GM11168 (cell line): ENCODE results near the gene CBLN3.

Experiments used
- in situ Hi-C: fragments of 300-500 bp; cut with MboI; formaldehyde crosslinking; loops from one replicate; pipeline ENCODE4 v1.12.0; 2022; ENCODE audit warnings: low sequenced_read_pairs; ENCODE audit not compliant: unreplicated experiment

CBLN3 gene

GRCh38 chr14:24427537-24428508, 1.6 kb downstream of the CBLN3 start:
- in situ Hi-C loops = no loop called here

- in situ Hi-C loops = no loop called here
These were observed 2.4 kb downstream of the CBLN3 start for GRCh38 chr14:24426912-24427536.

DNA sequence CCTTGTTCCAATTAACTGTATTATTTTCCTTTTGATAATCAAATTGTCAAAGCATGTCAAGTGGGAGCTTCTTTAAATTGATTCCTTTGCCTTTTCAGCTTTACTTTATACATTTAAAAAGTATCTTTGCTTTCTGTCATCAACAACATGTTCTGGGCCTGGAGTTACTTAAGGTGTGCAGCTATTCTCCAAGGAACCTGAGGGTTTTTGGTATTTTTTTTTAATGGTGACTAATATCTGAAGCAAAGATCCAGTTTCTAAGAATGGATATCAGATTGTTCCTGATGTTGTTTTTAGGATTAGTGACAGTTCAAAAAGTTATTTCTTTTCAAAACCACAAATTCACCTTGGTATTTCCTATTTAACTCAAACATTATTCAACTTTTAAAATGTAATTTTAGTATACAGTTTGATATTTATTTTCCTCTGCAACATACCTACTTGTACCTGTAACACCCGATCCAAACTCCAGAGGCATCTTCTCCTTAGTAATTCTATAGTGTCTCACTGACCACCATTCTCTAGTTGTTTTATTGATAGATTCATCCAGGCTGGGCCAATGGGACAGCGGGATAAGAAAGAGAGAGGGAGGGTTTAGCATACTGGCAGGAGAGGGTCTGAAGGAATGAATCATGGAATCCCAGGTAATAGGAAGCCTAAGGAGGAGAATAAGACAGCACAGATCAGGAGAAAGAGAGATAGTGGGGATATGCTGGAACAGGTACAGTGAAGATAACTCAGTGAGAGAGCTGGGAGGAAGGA, 3.1 kb downstream of the CBLN3 start:
- in situ Hi-C loops = no loop called here

DNA sequence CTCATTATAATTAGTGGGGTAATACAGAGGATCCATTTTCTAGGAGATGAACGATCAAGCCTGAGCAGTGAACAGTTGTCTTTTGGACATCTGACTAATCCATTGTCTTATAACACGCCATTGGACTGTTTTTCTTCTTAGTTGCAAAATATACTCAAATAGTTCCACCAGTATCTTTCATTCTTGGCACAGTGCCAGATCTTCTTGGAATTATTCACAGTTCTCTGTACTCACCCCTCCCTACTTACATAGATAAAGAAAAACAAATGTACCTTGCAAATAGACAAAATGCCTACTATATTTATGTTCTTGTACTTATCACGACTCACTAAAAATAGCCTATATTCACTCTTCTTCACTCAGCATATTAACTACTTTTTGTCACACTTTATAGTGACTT, 3.8 kb downstream of the CBLN3 start:
- in situ Hi-C loops = no loop called here

GRCh38 chr14:24422694-24423601, 6.5 kb downstream of the CBLN3 start:
- in situ Hi-C loops = no loop called here

GRCh38 chr14:24422261-24422660, 7.2 kb downstream of the CBLN3 start:
- in situ Hi-C loops = no loop called here

DNA sequence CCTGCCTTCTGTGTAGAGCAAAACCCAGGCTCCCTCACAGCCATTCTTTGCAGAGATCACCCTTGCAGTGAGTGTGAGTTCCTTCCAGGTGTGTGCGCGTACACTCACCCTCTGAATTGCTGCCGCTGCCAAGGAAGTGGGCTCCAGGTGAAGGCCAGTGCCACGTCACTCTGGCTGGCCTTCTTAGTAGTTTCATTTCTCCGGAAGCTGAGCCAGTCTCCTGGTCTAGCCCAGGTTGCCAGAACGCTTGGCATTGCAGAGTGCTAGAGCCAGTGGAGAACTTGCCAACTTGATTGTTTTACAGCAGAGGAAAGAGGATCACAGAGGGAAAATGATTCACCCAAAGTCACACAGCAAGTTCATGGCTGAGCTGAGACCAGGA, 11.0 kb downstream of the CBLN3 start:
- in situ Hi-C loops = no loop called here

DNA sequence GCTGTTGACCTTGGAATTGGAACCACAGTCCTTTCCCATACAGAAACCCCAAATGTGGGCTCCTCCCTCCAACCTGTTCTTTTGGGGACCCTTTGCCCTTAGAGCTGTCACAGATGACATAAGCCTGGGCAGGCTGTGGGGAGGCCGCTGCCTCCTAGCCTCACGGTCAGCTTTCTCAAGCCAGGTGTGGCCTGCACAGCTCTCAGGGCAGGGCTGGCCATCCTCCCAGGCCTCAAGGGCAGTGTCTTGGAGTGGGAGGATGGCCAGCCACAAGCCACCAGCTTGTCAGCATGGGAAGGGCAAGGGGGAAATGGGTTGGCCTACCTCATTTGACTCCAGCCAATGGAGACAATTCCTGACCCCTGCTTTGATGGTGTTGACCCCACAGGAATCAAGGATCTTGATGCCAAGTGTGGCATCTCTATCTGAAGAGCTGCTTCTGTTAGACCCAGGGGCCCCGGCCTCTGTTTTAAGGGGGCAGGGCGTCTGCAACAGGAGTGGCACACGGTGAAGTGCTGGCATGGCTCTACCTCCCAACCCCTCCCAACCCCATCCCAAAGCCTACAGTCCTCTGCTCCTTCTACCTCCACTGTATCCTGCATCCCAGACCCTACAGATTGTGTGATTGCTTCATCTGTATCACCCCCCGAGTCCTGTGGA, 11.5 kb downstream of the CBLN3 start:
- in situ Hi-C loops = no loop called here

GRCh38 chr14:24416932-24417619, 12.4 kb downstream of the CBLN3 start:
- in situ Hi-C loops = no loop called here

GRCh38 chr14:24416254-24416931, 13.1 kb downstream of the CBLN3 start:
- in situ Hi-C loops = no loop called here

DNA sequence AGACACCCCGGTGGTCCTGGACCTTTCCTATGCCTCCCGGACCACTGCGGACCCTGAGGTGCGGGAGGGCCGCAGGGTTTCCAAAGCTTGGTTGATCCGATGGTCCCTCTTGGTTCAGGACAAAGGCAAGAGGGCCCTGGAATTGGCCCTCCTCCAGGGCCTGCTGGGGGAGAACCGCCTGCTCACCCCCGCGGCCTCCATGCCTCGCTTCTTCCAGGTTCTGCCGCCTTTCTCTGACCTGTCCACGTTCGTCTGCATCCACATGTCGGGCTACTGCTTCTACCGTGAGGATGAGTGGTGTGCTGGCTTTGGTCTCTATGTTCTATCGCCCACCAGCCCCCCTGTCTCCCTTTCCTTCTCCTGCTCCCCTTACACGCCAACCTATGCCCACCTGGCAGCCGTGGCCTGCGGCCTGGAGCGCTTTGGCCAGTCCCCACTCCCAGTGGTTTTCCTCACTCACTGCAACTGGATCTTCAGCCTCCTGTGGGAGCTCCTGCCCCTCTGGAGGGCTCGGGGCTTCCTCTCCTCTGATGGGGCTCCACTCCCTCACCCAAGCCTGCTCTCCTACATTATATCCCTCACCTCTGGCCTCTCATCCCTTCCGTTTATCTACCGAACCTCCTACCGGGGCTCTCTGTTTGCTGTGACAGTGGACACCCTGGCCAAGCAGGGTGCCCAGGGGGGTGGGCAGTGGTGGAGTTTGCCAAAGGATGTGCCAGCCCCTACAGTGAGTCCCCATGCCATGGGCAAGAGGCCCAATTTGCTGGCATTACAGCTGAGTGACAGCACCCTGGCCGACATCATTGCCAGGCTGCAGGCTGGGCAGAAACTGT, 13.8 kb downstream of the CBLN3 start:
- in situ Hi-C loops = no loop called here

DNA sequence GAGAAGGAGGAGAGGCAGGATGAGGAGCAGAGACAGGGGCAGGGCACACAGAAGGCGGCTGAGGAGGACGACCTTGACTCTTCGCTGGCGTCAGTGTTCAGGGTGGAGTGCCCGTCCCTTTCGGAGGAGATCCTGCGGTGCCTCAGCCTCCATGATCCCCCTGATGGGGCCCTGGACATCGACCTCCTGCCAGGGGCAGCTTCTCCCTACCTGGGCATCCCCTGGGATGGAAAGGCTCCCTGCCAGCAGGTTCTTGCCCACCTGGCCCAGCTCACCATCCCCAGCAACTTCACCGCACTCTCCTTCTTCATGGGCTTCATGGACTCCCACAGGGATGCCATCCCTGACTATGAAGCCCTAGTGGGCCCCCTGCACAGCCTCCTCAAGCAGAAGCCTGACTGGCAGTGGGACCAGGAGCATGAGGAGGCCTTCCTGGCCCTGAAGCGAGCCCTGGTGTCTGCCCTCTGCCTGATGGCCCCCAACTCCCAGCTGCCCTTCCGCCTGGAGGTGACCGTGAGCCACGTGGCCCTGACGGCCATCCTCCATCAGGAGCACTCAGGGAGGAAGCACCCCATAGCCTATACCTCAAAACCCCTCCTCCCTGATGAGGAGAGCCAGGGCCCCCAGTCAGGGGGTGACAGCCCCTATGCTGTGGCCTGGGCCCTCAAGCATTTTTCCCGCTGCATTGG, 14.6 kb downstream of the CBLN3 start:
- in situ Hi-C loops = no loop called here

- in situ Hi-C loops = no loop called here
These were observed 15.4 kb downstream of the CBLN3 start for GRCh38 chr14:24414077-24414476.

DNA sequence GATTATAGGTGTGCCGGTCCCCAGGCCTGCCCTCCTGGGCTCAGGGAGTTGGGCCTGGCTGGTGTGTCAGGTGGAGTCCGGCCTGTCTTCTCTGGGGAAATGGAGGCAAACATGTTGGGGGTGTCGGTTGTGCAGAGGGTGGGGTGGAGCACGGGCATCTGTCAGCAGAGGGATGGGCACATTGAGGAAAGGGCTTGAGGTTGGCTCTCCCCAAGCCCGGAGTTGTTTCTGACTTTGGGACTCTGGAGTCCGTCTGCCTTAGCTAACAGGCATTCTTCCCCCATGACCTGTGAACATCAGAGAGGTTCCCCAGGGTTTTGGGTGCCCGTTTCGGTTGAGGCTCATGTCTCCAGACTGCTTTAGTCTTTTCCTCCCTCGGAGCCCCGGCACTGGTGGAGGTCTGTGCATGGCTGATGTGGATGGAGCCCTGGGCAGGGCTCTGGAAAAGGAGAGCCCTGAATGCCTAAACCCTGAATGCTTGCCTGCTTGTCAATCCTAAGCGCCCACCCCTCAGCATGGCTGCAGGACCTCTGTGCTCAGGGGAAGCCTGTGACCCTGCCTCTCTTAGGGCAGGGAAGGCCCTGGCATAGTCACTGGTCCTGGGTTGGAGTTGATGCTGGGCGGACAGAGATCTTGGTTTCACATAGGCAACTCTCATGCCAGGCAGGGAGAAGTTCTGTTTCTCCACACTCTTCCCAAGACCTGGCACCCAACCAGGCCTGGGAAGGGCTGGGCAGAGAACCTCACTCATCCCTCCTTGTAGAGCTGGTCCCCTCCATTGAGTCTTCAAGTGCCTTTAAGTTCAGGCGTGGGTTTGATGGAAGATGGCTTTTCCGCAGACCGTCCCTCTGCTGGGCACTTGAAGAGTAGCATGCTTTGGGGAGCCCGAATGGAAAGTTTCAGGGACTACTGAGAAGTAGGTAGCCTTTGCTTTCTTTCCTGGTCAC, 17.8 kb downstream of the CBLN3 start:
- in situ Hi-C loops = no loop called here

- in situ Hi-C loops = no loop called here
These were observed 19.5 kb downstream of the CBLN3 start for GRCh38 chr14:24409956-24410355.

- in situ Hi-C loops = no loop called here
These were observed 20.3 kb downstream of the CBLN3 start for GRCh38 chr14:24409192-24409591.
